SK-N-MC (cell line): ENCODE measurements around the gene ARAP2.

Experiments
- DNase-seq: peaks from one replicate; pipeline ENCODE4 v3.0.0-alpha.2; 2011; ENCODE audit warnings: low read depth, low spot score
- H3K27ac ChIP-seq: fragments of 200-600 bp; sonication (generic); 2 replicates; pipeline ENCODE4 v1.5.1; 2016; ENCODE audit warnings: mixed run types
- H3K36me3 ChIP-seq: fragments of 200-600 bp; sonication (generic); 2 replicates; pipeline ENCODE4 v1.6.1; 2017; ENCODE audit warnings: antibody characterized with exemption, low read length, mixed read lengths; ENCODE audit not compliant: insufficient read depth
- H3K4me3 ChIP-seq: fragments of 200-600 bp; sonication (generic); 2 replicates; pipeline ENCODE4 v1.5.1; 2016
- H3K9ac ChIP-seq: fragments of 200-600 bp; sonication (generic); 2 replicates; pipeline ENCODE4 v1.8.0; 2017; ENCODE audit warnings: mixed run types, mixed read lengths; ENCODE audit not compliant: insufficient read length
- H3K9me3 ChIP-seq: fragments of 200-600 bp; sonication (generic); 2 replicates; pipeline ENCODE4 v1.6.1; 2017; ENCODE audit warnings: low read depth, mild to moderate bottlenecking, antibody characterized with exemption, low read length, moderate library complexity, mixed read lengths
- EZH2 ChIP-seq: fragments of 200-600 bp; sonication (generic); IDR thresholded peaks from one replicate; pipeline ENCODE4 v1.6.1; 2017; ENCODE audit warnings: antibody characterized with exemption
- FOXP2 ChIP-seq: optimal IDR thresholded peaks from 2 replicates; pipeline ENCODE3; 2011; ENCODE audit warnings: mild to moderate bottlenecking, moderate library complexity; ENCODE audit not compliant: insufficient read depth; ENCODE audit errors: extremely low read length, control extremely low read depth
- POLR2AphosphoS5 ChIP-seq: IDR thresholded peaks from 2 replicates; pipeline ENCODE4 v1.6.1; 2012; ENCODE audit warnings: mild to moderate bottlenecking, low read depth, low read length, borderline replicate concordance

The ARAP2 gene

GRCh38 chr4:36088542-36088941, 155.8 kb downstream of the ARAP2 start:
- no peak for TF ChIP-seq POLR2AphosphoS5
- no peak for TF ChIP-seq EZH2
- TF ChIP-seq FOXP2 = no peak
- DNase-seq = no peak
- Histone ChIP-seq H3K36me3 (no peaks in the 10 kb centered on the region), H3K9ac (no peak overlapping the region), H3K9me3 (no peaks in the 10 kb centered on the region), H3K4me3 (no peak overlapping the region), H3K27ac (no peak overlapping the region)

- no peak for DNase-seq
- no peaks in the 10 kb centered on the region for H3K36me3 ChIP-seq
- H3K9ac ChIP-seq = no peak overlapping the region
- H3K27ac ChIP-seq = no peak overlapping the region
- H3K4me3 ChIP-seq = no peak overlapping the region
- no peaks in the 10 kb centered on the region for H3K9me3 ChIP-seq
- TF ChIP-seq EZH2 = no peak
- TF ChIP-seq FOXP2 = no peak
- TF ChIP-seq POLR2AphosphoS5 = no peak
Measured at GRCh38 chr4:36086261-36086786, 158.0 kb downstream of the ARAP2 start.

- DNase-seq = no peak
- Histone ChIP-seq H3K4me3 (no peak overlapping the region), H3K27ac (no peak overlapping the region), H3K9me3 (no peaks in the 10 kb centered on the region), H3K36me3 (no peaks in the 10 kb centered on the region), H3K9ac (no peak overlapping the region)
- TF ChIP-seq EZH2 (no peak), FOXP2 (no peak), POLR2AphosphoS5 (no peak)
Measured at GRCh38 chr4:36082817-36083216, 161.5 kb downstream of the ARAP2 start.

- no peak for DNase-seq
- TF ChIP-seq FOXP2 (no peak), EZH2 (no peak), POLR2AphosphoS5 (no peak)
- Histone ChIP-seq H3K27ac (no peak overlapping the region), H3K9ac (no peak overlapping the region), H3K4me3 (no peak overlapping the region), H3K9me3 (no peaks in the 10 kb centered on the region), H3K36me3 (no peaks in the 10 kb centered on the region)
Measured at GRCh38 chr4:36081185-36081584, 163.1 kb downstream of the ARAP2 start.

GRCh38 chr4:36079666-36080065, 164.6 kb downstream of the ARAP2 start:
- H3K9me3 ChIP-seq = no peaks in the 10 kb centered on the region
- no peak overlapping the region for H3K4me3 ChIP-seq
- no peaks in the 10 kb centered on the region for H3K36me3 ChIP-seq
- H3K9ac ChIP-seq = no peak overlapping the region
- no peak overlapping the region for H3K27ac ChIP-seq
- TF ChIP-seq FOXP2 (no peak), EZH2 (no peak), POLR2AphosphoS5 (no peak)
- DNase-seq = no peak

- Histone ChIP-seq H3K9ac (no peak overlapping the region), H3K36me3 (no peaks in the 10 kb centered on the region)
- TF ChIP-seq FOXP2 (no peak), EZH2 (no peak), POLR2AphosphoS5 (no peak)
Measured at GRCh38 chr4:36078319-36078718, 166.0 kb downstream of the ARAP2 start.

GRCh38 chr4:36072529-36072928, 171.8 kb downstream of the ARAP2 start:
- Histone ChIP-seq H3K4me3 (no peak overlapping the region), H3K9ac (no peak overlapping the region), H3K36me3 (no peaks in the 10 kb centered on the region), H3K27ac (no peak overlapping the region), H3K9me3 (no peaks in the 10 kb centered on the region)
- no peak for DNase-seq
- TF ChIP-seq FOXP2 (no peak), POLR2AphosphoS5 (no peak), EZH2 (no peak)

More at GRCh38 chr4:36078319-36078718, 166.0 kb downstream of the ARAP2 start:
- Histone ChIP-seq H3K9me3 (no peaks in the 10 kb centered on the region), H3K27ac (no peak overlapping the region), H3K4me3 (no peak overlapping the region)
- no peak for DNase-seq

GRCh38 chr4:36067116-36067515, 177.2 kb downstream of the ARAP2 start:
- TF ChIP-seq EZH2 (no peak), FOXP2 (no peak), POLR2AphosphoS5 (no peak)
- Histone ChIP-seq H3K9ac (no peak overlapping the region), H3K36me3 (no peaks in the 10 kb centered on the region), H3K9me3 (no peaks in the 10 kb centered on the region), H3K4me3 (no peak overlapping the region), H3K27ac (no peak overlapping the region)
- DNase-seq = no peak

- DNase-seq = no peak
- H3K4me3 ChIP-seq = no peak overlapping the region
- H3K27ac ChIP-seq = no peak overlapping the region
- no peaks in the 10 kb centered on the region for H3K9me3 ChIP-seq
- TF ChIP-seq FOXP2 (no peak), POLR2AphosphoS5 (no peak), EZH2 (no peak)
- H3K9ac ChIP-seq = no peak overlapping the region
- no peaks in the 10 kb centered on the region for H3K36me3 ChIP-seq
Measured at GRCh38 chr4:36065274-36065871, 178.9 kb downstream of the ARAP2 start.
